HEK293T (cell line): ENCODE results near the gene KCNK7.

ENCODE experiments used
- CTCF ChIA-PET: fragments of 350-600 bp; formaldehyde crosslinking; extraction: SDS; loops from one replicate; lab custom pipeline; 2021; ENCODE audit warnings: antibody characterized with exemption, inconsistent platforms; lab: Yijun Ruan, JAX
- POLR2A ChIA-PET: fragments of 350-600 bp; formaldehyde crosslinking; extraction: SDS; loops from one replicate; lab custom pipeline; 2020; ENCODE audit warnings: antibody characterized with exemption, inconsistent platforms; lab: Yijun Ruan, JAX
- DNase-seq: peaks from one replicate; pipeline ENCODE4 v3.0.0; 2012; ENCODE audit warnings: mixed read lengths; ENCODE audit errors: extremely low spot score
- ARNT ChIP-seq: fragments of 450-650 bp; IDR thresholded peaks from 2 replicates; pipeline ENCODE4 v1.6.1; 2017; ENCODE audit warnings: mild to moderate bottlenecking
- BHLHE40 ChIP-seq: fragments of 450-650 bp; IDR thresholded peaks from 2 replicates; pipeline ENCODE4 v1.6.1; 2016; ENCODE audit warnings: mild to moderate bottlenecking, moderate library complexity, borderline replicate concordance
- CTBP1 ChIP-seq: fragments of 450-650 bp; IDR thresholded peaks from 2 replicates; pipeline ENCODE4 v1.6.1; 2016; ENCODE audit warnings: borderline replicate concordance
- ELF4 ChIP-seq: fragments of 450-650 bp; IDR thresholded peaks from 2 replicates; pipeline ENCODE4 v1.6.1; 2017; ENCODE audit warnings: antibody characterized with exemption
- FOXA1 ChIP-seq: fragments of 450-650 bp; IDR thresholded peaks from 2 replicates; pipeline ENCODE4 v1.6.1; 2016; ENCODE audit warnings: mild to moderate bottlenecking
- FOXK2 ChIP-seq: fragments of 450-650 bp; IDR thresholded peaks from 2 replicates; pipeline ENCODE4 v1.6.1; 2016; ENCODE audit warnings: mild to moderate bottlenecking
- FOXM1 ChIP-seq: fragments of 450-650 bp; IDR thresholded peaks from 2 replicates; pipeline ENCODE4 v1.6.1; 2017; ENCODE audit warnings: mild to moderate bottlenecking, borderline replicate concordance
- HDGF ChIP-seq: fragments of 450-650 bp; IDR thresholded peaks from 2 replicates; pipeline ENCODE4 v1.6.1; 2017; ENCODE audit warnings: antibody characterized with exemption, borderline replicate concordance
- L3MBTL2 ChIP-seq: fragments of 450-650 bp; conservative IDR thresholded peaks from 2 replicates; pipeline ENCODE4 v1.6.1; 2016; ENCODE audit warnings: mild to moderate bottlenecking
- LEF1 ChIP-seq: fragments of 450-650 bp; IDR thresholded peaks from 2 replicates; pipeline ENCODE4 v1.6.1; 2017; ENCODE audit warnings: mild to moderate bottlenecking, borderline replicate concordance
- NFRKB ChIP-seq: fragments of 450-650 bp; IDR thresholded peaks from 2 replicates; pipeline ENCODE4 v1.6.1; 2016; ENCODE audit warnings: mild to moderate bottlenecking, moderate library complexity
- PKNOX1 ChIP-seq: fragments of 450-650 bp; IDR thresholded peaks from 2 replicates; pipeline ENCODE4 v1.6.1; 2016
- SP1 ChIP-seq: fragments of 450-650 bp; IDR thresholded peaks from 2 replicates; pipeline ENCODE4 v1.6.1; 2017
- SUZ12 ChIP-seq: fragments of 450-650 bp; IDR thresholded peaks from 2 replicates; pipeline ENCODE4 v1.6.1; 2016; ENCODE audit warnings: mild to moderate bottlenecking
- TARDBP ChIP-seq: fragments of 450-650 bp; IDR thresholded peaks from 2 replicates; pipeline ENCODE4 v1.6.1; 2016
- ZNF384 ChIP-seq: fragments of 450-650 bp; IDR thresholded peaks from 2 replicates; pipeline ENCODE4 v1.6.1; 2016

The KCNK7 gene

GRCh38 chr11:65559951-65560537, 35.6 kb downstream of the KCNK7 start:
- POLR2A ChIA-PET: interaction anchor here (0.9 to 3.7 kb wide), 12 partner anchors 10 to 298 kb away, joined by 3 to 47 read pairs (median 4); partner anchors contain the start of genes DPF2, FAM89B, MALAT1 and NEAT1
- DNase-seq: no peak
- no peak for TF ChIP-seq ARNT
- no peak for TF ChIP-seq ZNF384
- no peak for TF ChIP-seq ELF4
- TF ChIP-seq SUZ12: no peak
- no peak for TF ChIP-seq FOXM1
- TF ChIP-seq SP1: no peak
- TF ChIP-seq NFRKB: no peak
- TF ChIP-seq L3MBTL2: no peak
- CTCF ChIA-PET: interaction anchor here (0.9 to 2.2 kb wide), 7 partner anchors 8 to 220 kb away, joined by 3 to 12 read pairs (median 6); partner anchors contain the start of genes AP5B1, FAM89B and ZNRD2

- DNase-seq: no peak
- POLR2A ChIA-PET: interaction anchor here (0.9 to 3.7 kb wide), 9 partner anchors 10 to 329 kb away, joined by 3 to 47 read pairs (median 4); partner anchors contain the start of genes FIBP, MALAT1, NEAT1 and POLA2
- CTCF ChIA-PET: interaction anchor here (1.7 to 2.2 kb wide), 3 partner anchors 11 to 18 kb away, joined by 6 to 11 read pairs (median 7); partner anchors contain the start of genes FAM89B and ZNRD2
- TF ChIP-seq FOXA1: no peak
- no peak for TF ChIP-seq ARNT
- TF ChIP-seq L3MBTL2: no peak
Observed at GRCh38 chr11:65559535-65559934, 36.1 kb downstream of the KCNK7 start.

- POLR2A ChIA-PET: interaction anchor here (0.7 to 3.7 kb wide), 11 partner anchors 10 to 330 kb away, joined by 3 to 47 read pairs (median 4); partner anchors contain the start of genes EHBP1L1, FAM89B, FIBP and MALAT1
- CTCF ChIA-PET: interaction anchor here (1.7 to 2.2 kb wide), 3 partner anchors 11 to 18 kb away, joined by 6 to 11 read pairs (median 7); partner anchors contain the start of genes FAM89B and ZNRD2
- no peak for TF ChIP-seq LEF1
- no peak for TF ChIP-seq BHLHE40
- TF ChIP-seq FOXM1: no peak
- no peak for TF ChIP-seq ELF4
- TF ChIP-seq HDGF: no peak
- no peak for TF ChIP-seq L3MBTL2
- TF ChIP-seq ZNF384: no peak
- TF ChIP-seq SP1: no peak
- no peak for TF ChIP-seq PKNOX1
- TF ChIP-seq FOXK2: no peak
- no peak for TF ChIP-seq SUZ12
- TF ChIP-seq ARNT: no peak
- TF ChIP-seq TARDBP: no peak
- no peak for TF ChIP-seq CTBP1
- no peak for TF ChIP-seq FOXA1
- no peak for TF ChIP-seq NFRKB
- no peak for DNase-seq
Observed at GRCh38 chr11:65558930-65559509, 36.6 kb downstream of the KCNK7 start.

GRCh38 chr11:65558002-65558929, 37.3 kb downstream of the KCNK7 start, which contains the start of gene LTBP3:
TSS of gene LTBP3 (minus strand) at chr11:65558359. CDS start at chr11:65557959, 400 bp downstream.
- ChIA-PET CTCF (interaction anchor here (0.6 to 2.2 kb wide), 3 partner anchors 12 to 92 kb away, joined by 5 to 11 read pairs (median 7); partner anchors contain the start of gene ZNRD2), POLR2A (interaction anchor here (0.7 to 3.7 kb wide), 9 partner anchors 12 to 330 kb away, joined by 3 to 47 read pairs (median 4); partner anchors contain the start of genes EHBP1L1, FAM89B, FIBP and MALAT1)
- no peak for TF ChIP-seq HDGF
- TF ChIP-seq ELF4: no peak
- no peak for TF ChIP-seq FOXA1
- no peak for TF ChIP-seq FOXM1
- no peak for TF ChIP-seq FOXK2
- no peak for TF ChIP-seq ARNT
- no peak for TF ChIP-seq SP1
- no peak for TF ChIP-seq SUZ12
- no peak for TF ChIP-seq BHLHE40
- TF ChIP-seq LEF1: no peak
- TF ChIP-seq PKNOX1: no peak
- TF ChIP-seq NFRKB: no peak
- TF ChIP-seq ZNF384: no peak
- no peak for TF ChIP-seq L3MBTL2
- peak; percentile 67 for DNase-seq

GRCh38 chr11:65557280-65558001, 38.2 kb downstream of the KCNK7 start:
- TF ChIP-seq TARDBP (no peak), L3MBTL2 (0 out of 2 replicates have a peak, but pooled peaks have one; percentile 25)
- no peak for DNase-seq
- ChIA-PET POLR2A (interaction anchor here (0.9 to 1.4 kb wide), 4 partner anchors 13 to 135 kb away, joined by 3 to 8 read pairs (median 4); partner anchors contain the start of genes NEAT1, SCYL1 and ZNRD2), CTCF (interaction anchor here (0.9 kb wide), 1 partner anchor 37 kb away, joined by 5 read pairs; no protein-coding TSS in a partner anchor)
